PC-9 (cell line): ENCODE results near the gene TOX2.

Experiments used
- EZH2 ChIP-seq: fragments of 200-600 bp; sonication (generic); IDR thresholded peaks from 2 replicates; pipeline ENCODE4 v1.8.0; 2017; ENCODE audit warnings: antibody characterized with exemption, low read depth
- TF ChIP-seq, protein P1 (sequence below): fragments of 200-600 bp; sonication (generic); conservative IDR thresholded peaks from 2 replicates; pipeline ENCODE4 v1.6.1; 2017; ENCODE audit warnings: mixed run types, antibody characterized with exemption, mild to moderate bottlenecking, moderate library complexity

DNA sequence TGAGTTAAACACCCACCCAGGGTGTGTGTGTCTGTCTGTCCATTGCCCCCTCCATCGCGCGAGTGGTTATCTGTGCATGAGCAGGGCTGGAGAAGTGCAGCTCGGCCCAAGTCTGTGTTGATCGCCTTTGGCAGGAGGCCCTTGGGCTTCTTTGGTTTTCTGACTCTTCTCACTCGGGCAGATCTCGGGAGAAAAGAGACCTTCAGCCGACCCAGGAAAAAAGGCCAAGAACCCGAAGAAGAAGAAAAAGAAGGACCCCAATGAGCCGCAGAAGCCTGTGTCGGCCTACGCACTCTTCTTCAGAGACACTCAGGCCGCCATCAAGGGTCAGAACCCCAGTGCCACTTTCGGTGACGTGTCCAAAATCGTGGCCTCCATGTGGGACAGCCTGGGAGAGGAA is 139.5 kb downstream of the TOX2 start:
- TF ChIP-seq, protein P1, sequence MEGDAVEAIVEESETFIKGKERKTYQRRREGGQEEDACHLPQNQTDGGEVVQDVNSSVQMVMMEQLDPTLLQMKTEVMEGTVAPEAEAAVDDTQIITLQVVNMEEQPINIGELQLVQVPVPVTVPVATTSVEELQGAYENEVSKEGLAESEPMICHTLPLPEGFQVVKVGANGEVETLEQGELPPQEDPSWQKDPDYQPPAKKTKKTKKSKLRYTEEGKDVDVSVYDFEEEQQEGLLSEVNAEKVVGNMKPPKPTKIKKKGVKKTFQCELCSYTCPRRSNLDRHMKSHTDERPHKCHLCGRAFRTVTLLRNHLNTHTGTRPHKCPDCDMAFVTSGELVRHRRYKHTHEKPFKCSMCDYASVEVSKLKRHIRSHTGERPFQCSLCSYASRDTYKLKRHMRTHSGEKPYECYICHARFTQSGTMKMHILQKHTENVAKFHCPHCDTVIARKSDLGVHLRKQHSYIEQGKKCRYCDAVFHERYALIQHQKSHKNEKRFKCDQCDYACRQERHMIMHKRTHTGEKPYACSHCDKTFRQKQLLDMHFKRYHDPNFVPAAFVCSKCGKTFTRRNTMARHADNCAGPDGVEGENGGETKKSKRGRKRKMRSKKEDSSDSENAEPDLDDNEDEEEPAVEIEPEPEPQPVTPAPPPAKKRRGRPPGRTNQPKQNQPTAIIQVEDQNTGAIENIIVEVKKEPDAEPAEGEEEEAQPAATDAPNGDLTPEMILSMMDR: no peak
- no peak for TF ChIP-seq EZH2
